Measurements from ENCODE around the gene SNAPIN. TPM values are rescaled to one million over a fixed set of nuclear protein-coding genes. Genes with fewer than 3 reads are reported as not detected.
A peak's percentile ranks its signal among the peaks of the same experiment; 100 is the strongest.

SNAPIN gene
- total RNA-seq, 4 donors from 2014 or later, result 64.0 to 127 (median 90.0) TPM

GRCh38 chr1:153627715-153628626 is 30.5 kb upstream of the SNAPIN start, which contains the start of gene S100A1:
TSS of gene S100A1 (plus strand) at chr1:153628434. CDS start at chr1:153630522, 2,088 bp downstream.
- no peaks in the 10 kb centered on the region for H3K27me3 ChIP-seq
- TF ChIP-seq CTCF (IDR thresholded peaks at IDR 0.05 in 4 of 5, conservative IDR thresholded peaks at IDR 0.05 in 1 of 5), result peak in 3 of 5 experiments; percentile 20 to 59 (median 45)
- TF ChIP-seq POLR2A (IDR thresholded peaks at IDR 0.05), result peak; percentile 38 to 67
- intact Hi-C loops (cut with DNase I; ENCODE audit: low total_unique reads), result loop anchor here (1.0 kb wide), 1 partner anchor 43 kb away; no protein-coding TSS in a partner anchor
- DNase-seq (peak; percentile 85 to 94), ATAC-seq (peak; percentile 48 to 58)
- in situ Hi-C loops (cut with MboI; ENCODE audit: low sequenced_read_pairs in 4 of 4), result no loop called here
- H3K9me3 ChIP-seq, result no peaks in the 10 kb centered on the region
- peak within 1 kb of the TSS; percentile 95 to 100 (median 100) for H3K27ac ChIP-seq
- H3K36me3 ChIP-seq, result peaks cover 0 to 15% of the 10 kb centered on the region in 2 donors
- H3K4me3 ChIP-seq, result peak within 1 kb of the TSS; percentile 62 to 76 (median 64)
- H3K4me1 ChIP-seq, result peaks cover 42 to 56% of the 10 kb centered on the region in 2 donors

GRCh38 chr1:153628638-153629342 is 29.7 kb upstream of the SNAPIN start:
- ATAC-seq (no peak), DNase-seq (peak in 1 of 2 donors; percentile 49)
- H3K4me3 ChIP-seq, result peak overlapping the region; percentile 32 to 48 (median 44)
- H3K36me3 ChIP-seq, result peaks cover 0 to 15% of the 10 kb centered on the region in 2 donors
- peak overlapping the region; percentile 95 to 100 (median 100) for H3K27ac ChIP-seq
- peaks cover 47 to 62% of the 10 kb centered on the region in 2 donors for H3K4me1 ChIP-seq
- TF ChIP-seq POLR2A (IDR thresholded peaks at IDR 0.05) (peak in 1 of 2 donors; percentile 6), CTCF (IDR thresholded peaks at IDR 0.05 in 4 of 5, conservative IDR thresholded peaks at IDR 0.05 in 1 of 5) (no peak)
- in situ Hi-C loops (cut with MboI; ENCODE audit: low sequenced_read_pairs in 4 of 4) (no loop called here), intact Hi-C loops (cut with DNase I; ENCODE audit: low total_unique reads) (no loop called here)
- H3K27me3 ChIP-seq, result no peaks in the 10 kb centered on the region
- H3K9me3 ChIP-seq, result no peaks in the 10 kb centered on the region

GRCh38 chr1:153629343-153629665 is 29.2 kb upstream of the SNAPIN start:
- ATAC-seq, result no peak
- no peak for DNase-seq
- peaks cover 47 to 60% of the 10 kb centered on the region in 2 donors for H3K4me1 ChIP-seq
- no peaks in the 10 kb centered on the region for H3K9me3 ChIP-seq
- in situ Hi-C loops (cut with MboI; ENCODE audit: low sequenced_read_pairs in 4 of 4) (no loop called here), intact Hi-C loops (cut with DNase I; ENCODE audit: low total_unique reads) (no loop called here)
- H3K4me3 ChIP-seq, result peak overlapping the region; percentile 32 to 48 (median 44)
- no peak for TF ChIP-seq CTCF (IDR thresholded peaks at IDR 0.05 in 4 of 5, conservative IDR thresholded peaks at IDR 0.05 in 1 of 5)
- no peak for TF ChIP-seq POLR2A (IDR thresholded peaks at IDR 0.05)
- peak overlapping the region; percentile 95 to 100 (median 100) for H3K27ac ChIP-seq
- H3K36me3 ChIP-seq, result peaks cover 0 to 12% of the 10 kb centered on the region in 2 donors
- H3K27me3 ChIP-seq, result no peaks in the 10 kb centered on the region

GRCh38 chr1:153629971-153630370 is 28.5 kb upstream of the SNAPIN start:
- Histone ChIP-seq H3K9me3 (no peaks in the 10 kb centered on the region), H3K4me3 (peak overlapping the region; percentile 14 to 48 (median 44)), H3K27me3 (no peaks in the 10 kb centered on the region), H3K4me1 (peaks cover 48 to 60% of the 10 kb centered on the region in 2 donors), H3K36me3 (peaks cover 0 to 5% of the 10 kb centered on the region in 2 donors), H3K27ac (peak overlapping the region; percentile 95 to 100 (median 100))
- intact Hi-C loops (cut with DNase I; ENCODE audit: low total_unique reads), result loop anchor here (10.0 kb wide), 2 partner anchors 795 to 1795 kb away; partner anchors contain the start of genes C2CD4D and RORC
- in situ Hi-C loops (cut with MboI; ENCODE audit: low sequenced_read_pairs in 4 of 4), result no loop called here
- DNase-seq, result peak; percentile 80 to 91
- TF ChIP-seq POLR2A (IDR thresholded peaks at IDR 0.05) (peak; percentile 58 to 75), CTCF (IDR thresholded peaks at IDR 0.05 in 4 of 5, conservative IDR thresholded peaks at IDR 0.05 in 1 of 5) (no peak)
- peak; percentile 21 to 29 for ATAC-seq

All from gastrocnemius medialis (tissue), 4 donors.